ENCODE results near the gene DMD.

DNA sequence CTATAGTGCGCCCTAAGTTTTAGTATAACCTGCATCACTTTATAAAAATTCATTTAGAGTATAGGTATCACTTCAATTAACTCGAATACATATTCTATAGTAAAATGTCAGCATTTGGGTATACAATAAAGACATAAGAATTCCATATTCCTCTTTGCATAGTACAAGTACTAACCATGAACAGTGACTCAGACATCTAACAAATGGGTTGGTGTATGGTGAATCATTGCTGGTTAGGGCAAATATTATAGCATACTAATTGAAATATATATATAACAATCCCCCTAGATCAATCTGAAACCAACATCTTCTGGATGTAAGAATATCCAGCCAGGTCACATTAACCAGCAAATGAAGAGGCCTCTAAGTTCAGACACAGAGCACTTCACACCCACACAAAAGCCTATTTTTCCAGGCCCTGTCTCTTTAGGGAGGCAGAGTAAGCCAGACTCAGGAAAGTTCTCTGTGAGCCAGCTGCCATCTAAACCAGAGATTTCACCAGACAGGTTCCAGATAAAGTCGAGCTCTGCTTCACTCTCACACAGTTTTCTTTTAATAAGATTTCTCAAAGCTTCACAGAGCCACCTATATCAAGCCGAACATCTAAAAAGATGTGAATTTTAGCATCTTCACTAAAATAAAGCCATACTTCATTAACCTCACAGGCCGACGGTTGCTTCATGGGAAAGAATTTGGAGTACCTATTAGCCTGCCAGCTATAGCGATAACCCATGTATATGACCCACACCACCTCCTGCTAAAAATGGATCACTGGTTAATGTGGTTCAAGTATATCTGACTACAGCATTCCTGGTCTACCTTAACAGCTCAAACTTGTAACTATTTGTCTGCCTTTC is 1939.5 kb downstream of the DMD start:
- TF ChIP-seq EZH2phosphoT487 (IDR thresholded peaks at IDR 0.05; ENCODE audit: insufficient read depth, low read depth) (no peak), EZH2 (IDR thresholded peaks at IDR 0.05; ENCODE audit: insufficient read depth, poor library complexity, severe bottlenecking) (no peak)

Data from GM23248 (cell line).